HEK293 (cell line): ENCODE results near the gene WTIP.
A peak's percentile ranks its signal among the peaks of the same experiment; 100 is the strongest.

Experiments used
- BCL11B ChIP-seq: fragments of 450-650 bp; formaldehyde crosslinking; IDR thresholded peaks from 2 replicates; pipeline ENCODE4 v1.5.1; 2016; ENCODE audit warnings: low read depth, missing biosample characterization, missing genetic modification characterization
- HOXD13 ChIP-seq: sonication (generic); formaldehyde crosslinking; IDR thresholded peaks from 2 replicates; pipeline ENCODE4 v1.8.0; 2022; ENCODE audit warnings: missing genetic modification reagents, borderline replicate concordance
- ZBTB21 ChIP-seq: fragments of 450-650 bp; formaldehyde crosslinking; IDR thresholded peaks from 2 replicates; pipeline ENCODE4 v1.5.1; 2017; ENCODE audit warnings: missing biosample characterization, missing genetic modification characterization
- ZBTB8A ChIP-seq: fragments of 450-650 bp; formaldehyde crosslinking; IDR thresholded peaks from 2 replicates; pipeline ENCODE4 v1.5.1; 2016; ENCODE audit warnings: missing biosample characterization, missing genetic modification characterization
- ZNF133 ChIP-seq: fragments of 450-650 bp; formaldehyde crosslinking; IDR thresholded peaks from 2 replicates; pipeline ENCODE4 v1.5.1; 2016; ENCODE audit warnings: missing biosample characterization, missing genetic modification characterization
- ZNF184 ChIP-seq: fragments of 450-650 bp; IDR thresholded peaks from 2 replicates; pipeline ENCODE4 v1.5.1; 2018; ENCODE audit warnings: missing biosample characterization, mild to moderate bottlenecking, missing genetic modification characterization
- ZNF202 ChIP-seq: fragments of 450-650 bp; formaldehyde crosslinking; IDR thresholded peaks from 2 replicates; pipeline ENCODE4 v1.5.1; 2016; ENCODE audit warnings: missing biosample characterization, missing genetic modification characterization, borderline replicate concordance
- ZNF248 ChIP-seq: fragments of 450-650 bp; formaldehyde crosslinking; IDR thresholded peaks from 2 replicates; pipeline ENCODE4 v1.5.1; 2017; ENCODE audit warnings: missing biosample characterization, missing genetic modification characterization
- ZNF366 ChIP-seq: fragments of 450-650 bp; formaldehyde crosslinking; conservative IDR thresholded peaks from 2 replicates; pipeline ENCODE4 v1.5.1; 2016; ENCODE audit warnings: missing biosample characterization, missing genetic modification characterization
- ZNF423 ChIP-seq: fragments of 450-650 bp; formaldehyde crosslinking; IDR thresholded peaks from 2 replicates; pipeline ENCODE4 v1.5.1; 2016; ENCODE audit warnings: missing biosample characterization, missing genetic modification characterization
- ZNF426 ChIP-seq: fragments of 450-650 bp; formaldehyde crosslinking; IDR thresholded peaks from 2 replicates; pipeline ENCODE4 v1.5.1; 2017; ENCODE audit warnings: missing biosample characterization, missing genetic modification characterization, mild to moderate bottlenecking, inconsistent platforms, moderate library complexity
- ZNF555 ChIP-seq: fragments of 450-650 bp; formaldehyde crosslinking; conservative IDR thresholded peaks from 2 replicates; pipeline ENCODE4 v1.5.1; 2017; ENCODE audit warnings: missing biosample characterization, mild to moderate bottlenecking, missing genetic modification characterization, inconsistent platforms
- ZNF654 ChIP-seq: fragments of 450-650 bp; formaldehyde crosslinking; IDR thresholded peaks from 2 replicates; pipeline ENCODE4 v1.5.1; 2016; ENCODE audit warnings: low read depth, missing biosample characterization, missing genetic modification characterization
- ZNF777 ChIP-seq: fragments of 450-650 bp; formaldehyde crosslinking; IDR thresholded peaks from 2 replicates; pipeline ENCODE4 v1.5.1; 2017; ENCODE audit warnings: missing biosample characterization, missing genetic modification characterization, borderline replicate concordance
- ZNF785 ChIP-seq: fragments of 450-650 bp; formaldehyde crosslinking; IDR thresholded peaks from 2 replicates; pipeline ENCODE4 v1.5.1; 2016; ENCODE audit warnings: missing biosample characterization, missing genetic modification characterization
- TF ChIP-seq, protein P1 (sequence below): fragments of 450-650 bp; formaldehyde crosslinking; conservative IDR thresholded peaks from 2 replicates; pipeline ENCODE4 v1.5.1; 2016; ENCODE audit warnings: low read depth, missing biosample characterization, missing genetic modification characterization
- TF ChIP-seq, protein P2 (sequence below): fragments of 450-650 bp; formaldehyde crosslinking; IDR thresholded peaks from 2 replicates; pipeline ENCODE4 v1.5.1; 2016; ENCODE audit warnings: missing biosample characterization, missing genetic modification characterization, low read depth
- TF ChIP-seq, protein P3 (sequence below): fragments of 450-650 bp; formaldehyde crosslinking; IDR thresholded peaks from 2 replicates; pipeline ENCODE4 v1.5.1; 2016; ENCODE audit warnings: missing biosample characterization, missing genetic modification characterization
- TF ChIP-seq, protein P4 (sequence below): fragments of 450-650 bp; formaldehyde crosslinking; conservative IDR thresholded peaks from 2 replicates; pipeline ENCODE4 v1.5.1; 2016; ENCODE audit warnings: low read depth, missing biosample characterization, missing genetic modification characterization
- TF ChIP-seq, protein P5 (sequence below): sonication (generic); formaldehyde crosslinking; IDR thresholded peaks from 2 replicates; pipeline ENCODE4 v1.8.1; 2022; ENCODE audit warnings: mild to moderate bottlenecking, moderate library complexity, missing genetic modification reagents
- TF ChIP-seq, protein P6 (sequence below): fragments of 450-650 bp; formaldehyde crosslinking; IDR thresholded peaks from 2 replicates; pipeline ENCODE4 v1.5.0; 2017; ENCODE audit warnings: missing biosample characterization, missing genetic modification characterization, borderline replicate concordance
- TF ChIP-seq, protein P7 (sequence below): fragments of 450-650 bp; formaldehyde crosslinking; IDR thresholded peaks from 2 replicates; pipeline ENCODE4 v1.5.1; 2016; ENCODE audit warnings: missing biosample characterization, missing genetic modification characterization

The WTIP gene

DNA sequence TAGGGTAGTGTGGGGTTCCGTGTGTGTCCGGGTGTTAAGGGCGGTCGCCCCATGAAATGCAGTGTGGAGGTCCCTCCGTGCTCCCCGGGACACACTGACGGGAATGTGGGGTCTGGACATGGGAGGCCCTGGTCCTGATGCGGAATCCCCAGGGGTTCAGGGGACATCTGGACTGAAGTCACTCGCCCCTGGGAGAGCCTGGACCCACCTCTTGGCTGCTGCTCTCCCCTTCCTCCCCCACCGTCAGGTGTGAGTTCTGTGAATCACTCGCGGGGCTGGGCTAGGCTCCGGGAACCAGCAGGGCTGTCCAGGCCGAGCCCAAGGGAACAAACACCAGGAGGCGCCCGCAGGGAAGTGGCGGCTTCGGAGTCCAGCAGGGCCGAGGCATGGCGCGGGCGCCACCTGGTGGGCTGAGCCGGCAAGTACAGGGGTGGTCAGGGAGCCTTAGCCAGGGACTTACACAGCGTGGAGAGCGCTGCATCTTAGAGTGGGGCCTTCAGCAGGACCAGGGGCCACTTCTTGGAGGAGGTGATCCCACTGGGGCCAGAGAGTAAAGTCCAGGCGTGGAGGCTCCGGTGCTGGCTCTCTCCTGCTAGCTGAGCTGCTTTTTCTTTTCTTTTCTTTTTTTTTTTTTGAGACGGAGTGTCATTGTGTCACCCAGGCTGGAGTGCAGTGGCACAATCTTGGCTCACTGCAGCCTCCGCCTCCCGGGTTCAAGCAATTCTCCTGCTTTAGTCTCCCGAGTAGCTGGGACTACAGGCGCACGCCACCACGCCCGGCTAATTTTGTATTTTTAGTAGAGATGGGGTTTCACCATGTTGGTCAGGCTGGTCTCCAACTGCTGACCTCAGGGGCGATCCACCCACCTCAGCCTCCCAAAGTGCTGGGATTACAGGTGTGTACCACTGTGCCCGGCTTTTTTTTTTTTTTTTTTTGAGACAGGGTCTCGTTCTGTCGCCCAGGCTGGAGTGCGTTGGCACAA lies 20.1 kb downstream of the WTIP start (continued):
- TF ChIP-seq, protein P1, sequence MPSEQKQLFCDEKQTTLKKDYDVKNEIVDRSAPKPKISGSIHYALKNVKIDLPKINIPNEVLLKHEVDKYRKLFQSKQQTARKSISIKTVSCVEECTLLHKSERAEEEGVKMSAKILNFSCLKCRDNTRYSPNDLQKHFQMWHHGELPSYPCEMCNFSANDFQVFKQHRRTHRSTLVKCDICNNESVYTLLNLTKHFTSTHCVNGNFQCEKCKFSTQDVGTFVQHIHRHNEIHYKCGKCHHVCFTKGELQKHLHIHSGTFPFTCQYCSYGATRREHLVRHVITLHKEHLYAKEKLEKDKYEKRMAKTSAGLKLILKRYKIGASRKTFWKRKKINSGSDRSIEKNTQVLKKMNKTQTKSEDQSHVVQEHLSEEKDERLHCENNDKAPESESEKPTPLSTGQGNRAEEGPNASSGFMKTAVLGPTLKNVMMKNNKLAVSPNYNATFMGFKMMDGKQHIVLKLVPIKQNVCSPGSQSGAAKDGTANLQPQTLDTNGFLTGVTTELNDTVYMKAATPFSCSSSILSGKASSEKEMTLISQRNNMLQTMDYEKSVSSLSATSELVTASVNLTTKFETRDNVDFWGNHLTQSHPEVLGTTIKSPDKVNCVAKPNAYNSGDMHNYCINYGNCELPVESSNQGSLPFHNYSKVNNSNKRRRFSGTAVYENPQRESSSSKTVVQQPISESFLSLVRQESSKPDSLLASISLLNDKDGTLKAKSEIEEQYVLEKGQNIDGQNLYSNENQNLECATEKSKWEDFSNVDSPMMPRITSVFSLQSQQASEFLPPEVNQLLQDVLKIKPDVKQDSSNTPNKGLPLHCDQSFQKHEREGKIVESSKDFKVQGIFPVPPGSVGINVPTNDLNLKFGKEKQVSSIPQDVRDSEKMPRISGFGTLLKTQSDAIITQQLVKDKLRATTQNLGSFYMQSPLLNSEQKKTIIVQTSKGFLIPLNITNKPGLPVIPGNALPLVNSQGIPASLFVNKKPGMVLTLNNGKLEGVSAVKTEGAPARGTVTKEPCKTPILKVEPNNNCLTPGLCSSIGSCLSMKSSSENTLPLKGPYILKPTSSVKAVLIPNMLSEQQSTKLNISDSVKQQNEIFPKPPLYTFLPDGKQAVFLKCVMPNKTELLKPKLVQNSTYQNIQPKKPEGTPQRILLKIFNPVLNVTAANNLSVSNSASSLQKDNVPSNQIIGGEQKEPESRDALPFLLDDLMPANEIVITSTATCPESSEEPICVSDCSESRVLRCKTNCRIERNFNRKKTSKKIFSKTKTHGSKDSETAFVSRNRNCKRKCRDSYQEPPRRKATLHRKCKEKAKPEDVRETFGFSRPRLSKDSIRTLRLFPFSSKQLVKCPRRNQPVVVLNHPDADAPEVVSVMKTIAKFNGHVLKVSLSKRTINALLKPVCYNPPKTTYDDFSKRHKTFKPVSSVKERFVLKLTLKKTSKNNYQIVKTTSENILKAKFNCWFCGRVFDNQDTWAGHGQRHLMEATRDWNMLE: no peak
- TF ChIP-seq HOXD13 (CRISPR knock-in tag): no peak
- peak; percentile 78 for TF ChIP-seq BCL11B (tag by site-specific recombination)
- TF ChIP-seq ZBTB8A: peak; percentile 67
- TF ChIP-seq ZNF366: no peak
- no peak for TF ChIP-seq ZNF555 (tag by site-specific recombination)
- TF ChIP-seq ZNF248: no peak
- TF ChIP-seq, protein P2, sequence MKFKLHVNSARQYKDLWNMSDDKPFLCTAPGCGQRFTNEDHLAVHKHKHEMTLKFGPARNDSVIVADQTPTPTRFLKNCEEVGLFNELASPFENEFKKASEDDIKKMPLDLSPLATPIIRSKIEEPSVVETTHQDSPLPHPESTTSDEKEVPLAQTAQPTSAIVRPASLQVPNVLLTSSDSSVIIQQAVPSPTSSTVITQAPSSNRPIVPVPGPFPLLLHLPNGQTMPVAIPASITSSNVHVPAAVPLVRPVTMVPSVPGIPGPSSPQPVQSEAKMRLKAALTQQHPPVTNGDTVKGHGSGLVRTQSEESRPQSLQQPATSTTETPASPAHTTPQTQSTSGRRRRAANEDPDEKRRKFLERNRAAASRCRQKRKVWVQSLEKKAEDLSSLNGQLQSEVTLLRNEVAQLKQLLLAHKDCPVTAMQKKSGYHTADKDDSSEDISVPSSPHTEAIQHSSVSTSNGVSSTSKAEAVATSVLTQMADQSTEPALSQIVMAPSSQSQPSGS (tag by site-specific recombination): no peak
- TF ChIP-seq, protein P3, sequence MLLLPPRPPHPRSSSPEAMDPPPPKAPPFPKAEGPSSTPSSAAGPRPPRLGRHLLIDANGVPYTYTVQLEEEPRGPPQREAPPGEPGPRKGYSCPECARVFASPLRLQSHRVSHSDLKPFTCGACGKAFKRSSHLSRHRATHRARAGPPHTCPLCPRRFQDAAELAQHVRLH (tag by site-specific recombination): no peak
- TF ChIP-seq ZNF202 (tag by site-specific recombination): no peak
- TF ChIP-seq, protein P4, sequence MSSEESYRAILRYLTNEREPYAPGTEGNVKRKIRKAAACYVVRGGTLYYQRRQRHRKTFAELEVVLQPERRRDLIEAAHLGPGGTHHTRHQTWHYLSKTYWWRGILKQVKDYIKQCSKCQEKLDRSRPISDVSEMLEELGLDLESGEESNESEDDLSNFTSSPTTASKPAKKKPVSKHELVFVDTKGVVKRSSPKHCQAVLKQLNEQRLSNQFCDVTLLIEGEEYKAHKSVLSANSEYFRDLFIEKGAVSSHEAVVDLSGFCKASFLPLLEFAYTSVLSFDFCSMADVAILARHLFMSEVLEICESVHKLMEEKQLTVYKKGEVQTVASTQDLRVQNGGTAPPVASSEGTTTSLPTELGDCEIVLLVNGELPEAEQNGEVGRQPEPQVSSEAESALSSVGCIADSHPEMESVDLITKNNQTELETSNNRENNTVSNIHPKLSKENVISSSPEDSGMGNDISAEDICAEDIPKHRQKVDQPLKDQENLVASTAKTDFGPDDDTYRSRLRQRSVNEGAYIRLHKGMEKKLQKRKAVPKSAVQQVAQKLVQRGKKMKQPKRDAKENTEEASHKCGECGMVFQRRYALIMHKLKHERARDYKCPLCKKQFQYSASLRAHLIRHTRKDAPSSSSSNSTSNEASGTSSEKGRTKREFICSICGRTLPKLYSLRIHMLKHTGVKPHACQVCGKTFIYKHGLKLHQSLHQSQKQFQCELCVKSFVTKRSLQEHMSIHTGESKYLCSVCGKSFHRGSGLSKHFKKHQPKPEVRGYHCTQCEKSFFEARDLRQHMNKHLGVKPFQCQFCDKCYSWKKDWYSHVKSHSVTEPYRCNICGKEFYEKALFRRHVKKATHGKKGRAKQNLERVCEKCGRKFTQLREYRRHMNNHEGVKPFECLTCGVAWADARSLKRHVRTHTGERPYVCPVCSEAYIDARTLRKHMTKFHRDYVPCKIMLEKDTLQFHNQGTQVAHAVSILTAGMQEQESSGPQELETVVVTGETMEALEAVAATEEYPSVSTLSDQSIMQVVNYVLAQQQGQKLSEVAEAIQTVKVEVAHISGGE (tag by site-specific recombination): 0 out of 2 replicates have a peak, but pooled peaks have one; percentile 41
- TF ChIP-seq, protein P5, sequence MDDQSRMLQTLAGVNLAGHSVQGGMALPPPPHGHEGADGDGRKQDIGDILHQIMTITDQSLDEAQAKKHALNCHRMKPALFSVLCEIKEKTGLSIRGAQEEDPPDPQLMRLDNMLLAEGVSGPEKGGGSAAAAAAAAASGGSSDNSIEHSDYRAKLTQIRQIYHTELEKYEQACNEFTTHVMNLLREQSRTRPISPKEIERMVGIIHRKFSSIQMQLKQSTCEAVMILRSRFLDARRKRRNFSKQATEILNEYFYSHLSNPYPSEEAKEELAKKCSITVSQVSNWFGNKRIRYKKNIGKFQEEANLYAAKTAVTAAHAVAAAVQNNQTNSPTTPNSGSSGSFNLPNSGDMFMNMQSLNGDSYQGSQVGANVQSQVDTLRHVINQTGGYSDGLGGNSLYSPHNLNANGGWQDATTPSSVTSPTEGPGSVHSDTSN (CRISPR knock-in tag): 0 out of 2 replicates have a peak, but pooled peaks have one; percentile 26
- TF ChIP-seq, protein P6, sequence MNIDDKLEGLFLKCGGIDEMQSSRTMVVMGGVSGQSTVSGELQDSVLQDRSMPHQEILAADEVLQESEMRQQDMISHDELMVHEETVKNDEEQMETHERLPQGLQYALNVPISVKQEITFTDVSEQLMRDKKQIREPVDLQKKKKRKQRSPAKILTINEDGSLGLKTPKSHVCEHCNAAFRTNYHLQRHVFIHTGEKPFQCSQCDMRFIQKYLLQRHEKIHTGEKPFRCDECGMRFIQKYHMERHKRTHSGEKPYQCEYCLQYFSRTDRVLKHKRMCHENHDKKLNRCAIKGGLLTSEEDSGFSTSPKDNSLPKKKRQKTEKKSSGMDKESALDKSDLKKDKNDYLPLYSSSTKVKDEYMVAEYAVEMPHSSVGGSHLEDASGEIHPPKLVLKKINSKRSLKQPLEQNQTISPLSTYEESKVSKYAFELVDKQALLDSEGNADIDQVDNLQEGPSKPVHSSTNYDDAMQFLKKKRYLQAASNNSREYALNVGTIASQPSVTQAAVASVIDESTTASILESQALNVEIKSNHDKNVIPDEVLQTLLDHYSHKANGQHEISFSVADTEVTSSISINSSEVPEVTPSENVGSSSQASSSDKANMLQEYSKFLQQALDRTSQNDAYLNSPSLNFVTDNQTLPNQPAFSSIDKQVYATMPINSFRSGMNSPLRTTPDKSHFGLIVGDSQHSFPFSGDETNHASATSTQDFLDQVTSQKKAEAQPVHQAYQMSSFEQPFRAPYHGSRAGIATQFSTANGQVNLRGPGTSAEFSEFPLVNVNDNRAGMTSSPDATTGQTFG: no peak
- peak; percentile 95 for TF ChIP-seq ZNF423 (tag by site-specific recombination)
- TF ChIP-seq ZNF777 (tag by site-specific recombination): no peak
- 0 out of 2 replicates have a peak, but pooled peaks have one; percentile 27 for TF ChIP-seq ZBTB21 (tag by site-specific recombination)
- peak; percentile 100 for TF ChIP-seq ZNF654
- 0 out of 2 replicates have a peak, but pooled peaks have one; percentile 65 for TF ChIP-seq ZNF785
- TF ChIP-seq ZNF426 (tag by site-specific recombination): no peak
- no peak for TF ChIP-seq ZNF184 (tag by site-specific recombination)
- TF ChIP-seq, protein P7, sequence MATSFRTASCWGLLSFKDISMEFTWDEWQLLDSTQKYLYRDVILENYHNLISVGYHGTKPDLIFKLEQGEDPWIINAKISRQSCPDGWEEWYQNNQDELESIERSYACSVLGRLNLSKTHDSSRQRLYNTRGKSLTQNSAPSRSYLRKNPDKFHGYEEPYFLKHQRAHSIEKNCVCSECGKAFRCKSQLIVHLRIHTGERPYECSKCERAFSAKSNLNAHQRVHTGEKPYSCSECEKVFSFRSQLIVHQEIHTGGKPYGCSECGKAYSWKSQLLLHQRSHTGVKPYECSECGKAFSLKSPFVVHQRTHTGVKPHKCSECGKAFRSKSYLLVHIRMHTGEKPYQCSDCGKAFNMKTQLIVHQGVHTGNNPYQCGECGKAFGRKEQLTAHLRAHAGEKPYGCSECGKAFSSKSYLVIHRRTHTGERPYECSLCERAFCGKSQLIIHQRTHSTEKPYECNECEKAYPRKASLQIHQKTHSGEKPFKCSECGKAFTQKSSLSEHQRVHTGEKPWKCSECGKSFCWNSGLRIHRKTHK (tag by site-specific recombination): no peak
- TF ChIP-seq ZNF133 (tag by site-specific recombination): 0 out of 2 replicates have a peak, but pooled peaks have one; percentile 5
